SK-N-SH (cell line): ENCODE data around the gene SIGLEC12.

Experiments
- CTCF ChIP-seq: fragments of 200-600 bp; sonication (generic); IDR thresholded peaks from 2 replicates; pipeline ENCODE4 v1.6.1; 2017; ENCODE audit warnings: antibody characterized with exemption, mild to moderate bottlenecking, moderate library complexity
- NFIC ChIP-seq: IDR thresholded peaks from 2 replicates; pipeline ENCODE4 v1.4.0; 2012; ENCODE audit warnings: borderline replicate concordance
- NRF1 ChIP-seq: IDR thresholded peaks from 2 replicates; pipeline ENCODE4 v1.6.1; 2012; ENCODE audit warnings: low read depth, mild to moderate bottlenecking, low read length
- POLR2AphosphoS5 ChIP-seq: IDR thresholded peaks from 2 replicates; pipeline ENCODE4 v1.6.1; 2012; ENCODE audit warnings: low read depth, low read length
- REST ChIP-seq: IDR thresholded peaks from 2 replicates; pipeline ENCODE4 v1.6.1; 2012; ENCODE audit warnings: mild to moderate bottlenecking, low read depth, low read length, moderate library complexity
- TEAD4 ChIP-seq: IDR thresholded peaks from 2 replicates; pipeline ENCODE4 v1.4.0; 2012; ENCODE audit warnings: mild to moderate bottlenecking, borderline replicate concordance; ENCODE audit not compliant: insufficient read depth
- USF2 ChIP-seq: fragments of 150-350 bp; IDR thresholded peaks from 2 replicates; pipeline ENCODE4 v1.6.1; 2017; ENCODE audit warnings: antibody characterized with exemption, low read length, low read depth, borderline replicate concordance

- TF ChIP-seq CTCF = no peak
- TF ChIP-seq NRF1 = no peak
- TF ChIP-seq POLR2AphosphoS5 = no peak
- no peak for TF ChIP-seq TEAD4
- no peak for TF ChIP-seq NFIC
- no peak for TF ChIP-seq REST
- no peak for TF ChIP-seq USF2
Observed at GRCh38 chr19:51529301-51529700, 27.7 kb upstream of the SIGLEC12 start.
